Muscle of arm (tissue), 12 donors: ENCODE measurements around the gene UBE2D4. TPM values are rescaled to one million over a fixed set of nuclear protein-coding genes. Genes with fewer than 3 reads are reported as not detected.
"Not testable (repeated sequence)": the region's sequence is repeated elsewhere in the genome, so short reads cannot be mapped to it uniquely, and the experiment has no call there.

Experiments
- DNase-seq: peaks from one replicate; pipeline ENCODE4 v3.0.0-alpha.2; 2013
- polyA plus RNA-seq, 12 donors: library from polyadenylated mRNA; unstranded; fragments of 120-200 nt; gene quantifications; one replicate each; pipeline ENCODE4 v1.2.1, GENCODE V29; 2013; ENCODE audit not compliant: insufficient read length in 12 of 12

The UBE2D4 gene
- polyA plus RNA-seq, 12 donors = 10.9 to 22.6 (median 21.0) TPM; not detected in 1

DNA sequence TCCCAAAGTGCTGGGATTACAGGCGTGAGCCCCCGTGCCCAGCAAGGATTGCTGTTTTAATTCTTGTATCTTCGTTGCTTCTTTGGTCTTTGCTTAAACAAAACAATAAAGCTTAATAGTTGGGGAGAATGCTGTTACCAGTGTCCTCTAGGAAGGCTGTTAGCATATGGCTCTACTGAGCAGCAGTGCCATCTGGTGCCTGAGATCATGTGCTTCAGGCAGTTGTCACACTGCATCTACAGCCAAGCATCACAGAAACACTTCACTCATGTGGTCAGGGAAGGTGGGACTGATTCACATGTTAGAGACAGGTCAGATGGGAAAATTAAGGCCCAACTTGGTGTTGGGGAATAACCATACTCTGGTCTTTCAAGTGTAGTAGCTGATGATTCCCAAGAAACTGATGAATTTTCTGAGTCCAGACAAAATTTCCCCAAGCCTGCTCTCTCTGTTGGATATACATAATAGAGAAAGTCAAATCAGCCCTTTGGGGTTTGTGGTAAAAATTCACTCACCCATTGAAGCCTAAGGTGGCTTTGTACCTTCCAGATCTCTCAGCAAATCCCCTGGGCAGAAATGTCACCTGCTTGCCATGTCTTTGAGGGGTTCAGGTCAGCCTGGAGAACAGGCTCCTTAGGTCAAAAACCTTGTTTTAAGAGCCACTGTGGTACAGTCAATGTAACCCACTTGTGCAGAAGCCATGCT, 28.4 kb downstream of the UBE2D4 start:
- DNase-seq = peak; percentile 11

DNA sequence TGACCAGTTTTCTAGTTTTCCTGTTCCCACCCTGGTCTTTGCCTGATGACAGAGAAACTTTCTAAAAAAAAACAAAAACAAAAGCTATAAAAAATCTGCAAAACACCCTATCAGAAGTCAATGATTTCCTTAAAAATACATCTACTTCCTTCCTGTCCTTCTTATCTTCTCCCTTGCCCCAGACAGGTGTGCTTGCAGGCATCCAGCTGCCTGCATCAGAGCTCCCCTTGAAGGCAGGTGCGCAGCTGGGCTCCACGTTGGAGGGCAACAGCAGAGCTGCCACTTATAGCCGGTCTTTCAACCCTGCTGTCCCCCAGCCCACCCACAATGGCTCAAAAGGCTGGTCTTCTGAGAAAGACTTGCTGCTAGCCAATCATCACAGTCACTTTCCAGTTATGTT, 29.8 kb downstream of the UBE2D4 start:
- DNase-seq = no peak

DNA sequence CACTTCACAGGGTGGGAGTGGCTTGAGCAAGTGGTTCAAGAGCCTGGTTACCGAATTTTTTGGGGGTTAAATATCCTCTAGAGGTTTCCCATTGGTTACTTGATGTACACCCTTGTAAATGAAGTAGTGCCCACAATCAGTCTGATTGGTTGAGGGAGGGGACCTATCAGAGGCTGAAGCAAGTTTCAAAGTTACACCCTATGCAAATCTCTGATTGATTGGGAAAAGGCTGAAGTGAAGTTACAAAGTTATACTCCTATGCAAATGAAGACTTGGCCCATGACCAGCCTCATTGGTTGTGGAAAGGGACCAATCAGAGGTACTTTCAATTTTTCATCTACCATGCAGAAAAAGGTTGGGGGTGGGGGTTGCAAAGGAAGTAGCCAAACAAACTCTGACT, 34.7 kb downstream of the UBE2D4 start:
- DNase-seq = no peak

DNA sequence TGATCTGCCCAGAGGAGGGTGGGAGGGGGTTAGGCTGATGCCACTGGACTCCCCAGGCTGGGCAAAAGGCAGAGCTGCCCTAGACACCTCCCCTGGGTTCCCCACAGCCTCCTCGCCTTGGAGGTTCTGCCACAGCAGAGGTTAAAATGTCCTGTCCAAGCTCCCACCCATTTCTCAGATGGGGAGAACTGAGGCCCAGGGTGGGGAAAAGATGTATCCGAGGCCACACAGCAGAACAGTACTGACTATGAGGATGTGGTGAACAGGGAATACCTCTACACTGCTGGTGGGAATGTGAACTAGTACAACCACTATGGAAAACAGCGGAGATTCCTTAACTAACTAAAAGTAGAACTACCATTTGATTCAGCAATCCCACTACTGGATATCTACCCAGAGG, 40.2 kb downstream of the UBE2D4 start:
- DNase-seq = not testable (repeated sequence)

- DNase-seq = not testable (repeated sequence)
These were observed 42.2 kb downstream of the UBE2D4 start for GRCh38 chr7:43968172-43969040.

GRCh38 chr7:43969586-43969985, 43.4 kb downstream of the UBE2D4 start:
- DNase-seq = not testable (repeated sequence)

GRCh38 chr7:43970698-43971097, 44.5 kb downstream of the UBE2D4 start:
- not testable (repeated sequence) for DNase-seq

DNA sequence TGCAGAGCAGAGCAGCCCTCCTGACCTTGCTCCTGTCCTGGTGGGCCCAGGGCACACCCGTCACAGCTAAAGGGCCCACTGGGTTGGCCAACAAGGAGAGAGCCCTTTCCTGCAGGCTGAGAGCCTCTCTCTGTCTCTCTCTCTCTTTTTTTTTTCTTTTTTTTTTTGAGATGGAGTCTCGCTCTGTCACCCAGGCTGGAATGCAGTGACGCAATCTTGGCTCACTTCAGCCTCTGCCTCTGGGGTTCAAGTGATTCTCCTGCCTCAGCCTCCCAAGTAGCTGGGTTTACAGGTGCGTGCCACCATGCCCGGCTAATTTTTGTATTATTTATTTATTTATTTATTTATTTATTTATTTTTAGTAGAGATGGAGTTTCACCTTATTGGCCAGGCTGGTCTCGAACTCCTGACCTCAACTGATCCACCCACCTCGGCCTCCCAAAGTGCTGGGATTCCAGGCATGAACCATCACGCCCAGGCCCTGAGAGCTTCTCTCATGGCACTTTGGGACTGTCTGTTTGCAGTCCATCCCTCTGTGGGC, 47.9 kb downstream of the UBE2D4 start:
- not testable (repeated sequence) for DNase-seq

DNA sequence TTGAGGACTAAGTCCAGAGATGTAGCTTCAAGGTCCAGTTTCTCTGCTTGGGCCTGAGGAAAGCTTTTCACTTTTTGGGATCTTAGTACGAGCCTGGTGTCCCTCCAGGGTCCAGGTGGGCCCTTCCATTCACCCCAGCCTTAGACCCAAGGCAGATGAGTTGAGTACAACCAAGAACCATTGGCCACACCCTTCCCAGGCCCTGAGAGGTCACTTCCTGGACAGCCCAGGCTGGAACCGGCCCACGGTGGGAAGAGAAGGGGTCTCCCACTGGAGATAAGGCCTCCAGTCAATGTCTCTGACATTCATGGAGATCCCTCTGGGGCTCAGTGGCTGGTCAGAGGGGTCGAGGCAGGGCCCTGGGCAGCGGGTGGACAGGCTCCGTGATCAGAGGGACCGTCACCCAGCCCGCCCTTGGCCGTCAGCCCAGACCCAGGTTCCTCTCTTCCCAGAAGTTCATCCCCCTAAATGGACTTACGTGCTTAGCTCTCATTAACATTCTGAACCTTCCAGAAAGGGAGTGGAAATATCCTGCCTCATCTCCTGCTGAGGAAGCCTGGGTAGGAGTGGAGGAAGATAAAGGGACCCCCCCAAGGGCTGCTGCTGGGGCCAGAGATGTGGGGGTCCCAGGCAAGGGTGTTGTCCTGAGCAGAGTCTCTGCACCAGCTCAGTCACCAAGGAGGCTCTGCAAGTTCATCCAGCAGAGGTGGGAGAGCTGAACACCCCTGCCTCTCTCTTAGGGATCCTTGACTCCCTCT, 48.7 kb downstream of the UBE2D4 start:
- not testable (repeated sequence) for DNase-seq

DNA sequence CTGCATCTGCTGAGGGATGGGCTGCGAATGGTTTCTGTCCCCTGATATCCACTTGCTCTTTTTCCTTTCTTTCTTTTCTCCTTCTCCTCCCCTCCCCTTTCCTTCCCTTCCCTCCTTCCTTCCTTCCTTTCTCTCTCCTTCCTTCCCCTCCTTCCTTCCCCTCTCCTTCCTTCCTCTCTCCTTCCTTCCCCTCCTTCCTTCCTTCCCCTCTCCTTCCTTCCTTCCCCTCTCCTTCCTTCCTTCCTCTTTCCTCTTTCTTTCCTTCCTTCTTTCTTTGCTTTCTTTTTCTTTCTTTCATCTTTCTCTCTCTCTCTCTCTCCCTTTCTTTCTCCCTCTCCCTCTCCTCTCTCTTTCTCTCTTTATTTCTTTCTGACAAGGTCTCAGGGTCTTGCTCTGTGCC, 51.3 kb downstream of the UBE2D4 start:
- DNase-seq = no peak

DNA sequence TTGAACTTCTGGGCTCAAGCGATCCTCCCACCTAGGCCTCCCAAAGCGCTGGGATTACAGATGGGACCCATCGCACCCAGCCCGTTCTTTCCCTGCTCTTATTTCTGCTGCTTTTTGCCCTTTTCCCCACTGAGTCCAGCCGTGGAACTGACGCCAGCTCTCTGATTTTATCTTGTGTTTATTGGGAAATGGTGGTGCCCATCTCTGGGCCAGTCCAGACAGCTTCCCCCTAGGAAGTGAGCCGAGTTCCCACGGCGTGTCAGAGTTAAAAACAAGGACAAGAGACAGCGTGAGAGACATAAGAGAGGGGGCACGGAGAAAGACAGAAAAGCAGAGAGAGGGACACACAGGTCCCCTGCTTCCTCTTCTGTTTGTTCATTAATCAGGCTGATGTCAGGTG, 51.9 kb downstream of the UBE2D4 start:
- not testable (repeated sequence) for DNase-seq

DNA sequence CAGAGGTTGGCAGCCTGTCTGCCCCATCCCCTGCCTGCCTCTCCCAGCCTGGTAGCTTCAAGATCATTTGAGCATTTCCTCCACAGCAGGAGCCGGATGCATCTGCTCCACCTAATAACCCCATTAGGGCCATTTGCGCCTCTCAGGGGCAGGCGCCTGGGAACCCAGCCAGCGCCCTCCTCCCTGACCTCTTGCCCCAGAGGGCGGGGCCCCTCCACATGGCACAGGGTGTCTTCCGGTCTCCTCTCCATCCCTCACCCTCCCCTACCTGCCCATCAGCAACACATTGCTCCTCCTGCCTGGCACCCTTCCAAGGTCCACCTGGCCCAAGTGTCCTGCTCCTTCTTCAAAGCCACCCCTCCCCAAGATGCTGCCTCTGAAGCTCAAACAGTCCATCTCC, 56.6 kb downstream of the UBE2D4 start:
- DNase-seq = not testable (repeated sequence)

DNA sequence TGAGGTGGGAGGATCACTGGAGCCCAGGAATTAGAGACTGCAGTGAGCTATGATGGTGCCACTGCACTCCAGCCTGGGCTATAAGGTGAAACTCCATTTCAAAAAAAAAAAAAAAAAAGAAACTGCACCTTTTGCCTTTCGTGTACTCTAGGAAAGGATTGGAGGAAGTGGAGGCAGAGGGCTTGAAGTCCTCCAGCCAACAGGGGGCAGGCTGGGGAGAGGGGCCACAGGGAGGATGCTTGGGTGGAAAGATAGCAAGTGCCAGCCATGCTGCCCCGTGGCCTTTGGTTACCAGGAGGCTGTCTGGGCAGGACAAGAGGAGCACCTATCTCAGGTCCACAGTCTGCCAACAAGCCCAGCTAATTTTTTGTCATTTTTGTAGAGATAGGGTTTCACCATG, 57.5 kb downstream of the UBE2D4 start:
- DNase-seq = not testable (repeated sequence)

GRCh38 chr7:43985904-43986864, 59.9 kb downstream of the UBE2D4 start:
- not testable (repeated sequence) for DNase-seq

- not testable (repeated sequence) for DNase-seq
These were observed 61.2 kb downstream of the UBE2D4 start for GRCh38 chr7:43987476-43987875.

- DNase-seq = not testable (repeated sequence)
These were observed 63.9 kb downstream of the UBE2D4 start for GRCh38 chr7:43990011-43990585.

DNA sequence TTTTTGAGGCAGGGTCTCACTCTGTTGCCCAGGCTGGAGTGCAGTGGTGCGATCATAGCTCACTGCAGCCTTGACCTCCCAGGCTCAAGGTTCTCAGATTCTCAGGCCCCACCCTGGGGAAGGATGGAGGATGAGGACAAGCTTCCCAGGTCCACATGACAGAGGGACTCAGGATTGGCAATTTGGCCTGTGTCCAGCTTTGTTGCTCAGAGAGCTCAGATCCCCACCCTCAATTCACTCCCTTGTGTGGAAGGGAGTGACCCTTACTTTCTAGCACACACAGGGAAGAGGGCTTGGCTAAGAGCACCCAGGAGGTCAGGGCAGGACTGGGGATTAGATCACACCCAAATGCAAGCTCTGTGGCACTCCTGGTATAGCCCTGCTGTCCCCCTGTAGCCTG, 64.6 kb downstream of the UBE2D4 start:
- not testable (repeated sequence) for DNase-seq

GRCh38 chr7:43992896-43993295, 66.7 kb downstream of the UBE2D4 start:
- not testable (repeated sequence) for DNase-seq

DNA sequence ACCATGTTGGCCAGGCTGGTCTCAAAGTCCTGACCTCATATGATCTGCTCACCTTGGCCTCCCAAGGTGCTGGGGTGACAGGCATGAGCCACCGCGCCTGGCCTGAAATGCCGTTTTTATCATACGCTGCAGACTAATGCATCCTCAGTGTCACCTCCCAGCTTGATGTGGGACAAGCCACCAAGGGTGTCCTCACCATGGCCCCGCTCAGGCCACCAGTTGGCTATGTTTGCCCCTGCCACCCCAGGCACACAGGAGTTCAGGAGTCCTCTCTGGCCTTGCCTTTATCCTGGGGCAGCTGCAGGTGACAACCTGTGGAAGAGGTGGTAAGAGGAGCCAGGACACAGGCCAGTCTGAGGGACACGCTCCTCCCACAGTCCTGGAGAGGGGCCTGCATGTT, 68.4 kb downstream of the UBE2D4 start:
- not testable (repeated sequence) for DNase-seq

DNA sequence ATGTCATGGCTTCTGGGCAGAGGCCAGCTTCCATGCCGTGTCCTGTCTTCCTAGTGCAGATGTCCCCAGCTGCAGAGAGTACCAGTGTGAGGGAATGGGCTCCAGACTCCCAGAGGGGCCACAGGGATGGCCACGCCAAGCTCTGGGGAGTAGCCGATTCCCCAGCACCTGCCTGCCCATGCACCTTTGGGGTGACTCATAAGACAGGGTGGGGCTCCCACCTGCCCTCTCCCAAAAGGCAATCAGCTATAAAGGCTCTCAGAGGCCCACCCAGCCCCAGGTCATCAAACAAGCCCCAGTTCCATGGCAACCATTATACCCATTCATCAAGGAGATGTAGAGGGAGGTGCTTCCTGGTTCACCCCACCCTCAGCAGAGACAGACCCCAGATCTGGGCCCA, 71.3 kb downstream of the UBE2D4 start, which contains the start of gene SPDYE1:
Gene SPDYE1, plus strand, starts transcription at position 366 of the 400 bp plus-strand sequence. CDS start 2,053 bp downstream, outside the sequence.
- not testable (repeated sequence) for DNase-seq
